CD14-positive monocyte (primary cell): ENCODE measurements around the gene WRNIP1. TPM values are rescaled to one million over a fixed set of nuclear protein-coding genes. Genes with fewer than 3 reads are reported as not detected.

ENCODE experiments used
- DNase-seq, 3 donors: peaks; one replicate each; pipeline ENCODE4 v3.0.0-alpha.2; 2011 to 2022
- H2AFZ ChIP-seq: 2 replicates; pipeline ENCODE4 v1.6.0; 2012; ENCODE audit warnings: mild to moderate bottlenecking, low read depth, low read length, inconsistent platforms; ENCODE audit not compliant: insufficient read depth, poor library complexity, severe bottlenecking
- H3K27ac ChIP-seq, 2 donors: 1 replicate in 1 of 2; 2 replicates in 1 of 2; pipeline ENCODE4 v1.5.1; 2012 to 2013; ENCODE audit warnings: low read length in 2 of 2, control low read depth in 1 of 2, inconsistent platforms in 1 of 2, low read depth in 1 of 2, mild to moderate bottlenecking in 1 of 2
- H3K27me3 ChIP-seq, 2 donors: one replicate each; pipeline versions ENCODE4 v1.6.0 to v1.6.1; 2011 to 2013; ENCODE audit warnings: low read length in 2 of 2; ENCODE audit not compliant: control insufficient read depth in 2 of 2, insufficient read depth in 2 of 2
- H3K36me3 ChIP-seq, 2 donors: replicated peaks in 1 of 2; 1 replicate in 1 of 2; 2 replicates in 1 of 2; pipeline versions ENCODE4 v1.5.1 to v1.6.1; 2012 to 2013; ENCODE audit warnings: low read length in 2 of 2, control low read depth in 1 of 2, inconsistent platforms in 1 of 2, mild to moderate bottlenecking in 1 of 2; ENCODE audit not compliant: insufficient read depth in 2 of 2, control insufficient read depth in 1 of 2
- H3K4me1 ChIP-seq, 2 donors: 1 replicate in 1 of 2; 2 replicates in 1 of 2; pipeline versions ENCODE4 v1.5.1 to v1.6.1; 2012 to 2013; ENCODE audit warnings: low read length in 2 of 2, control low read depth in 1 of 2, inconsistent platforms in 1 of 2, mild to moderate bottlenecking in 1 of 2, moderate library complexity in 1 of 2; ENCODE audit not compliant: insufficient read depth in 2 of 2, control insufficient read depth in 1 of 2
- H3K4me2 ChIP-seq: replicated peaks from 2 replicates; pipeline ENCODE3; 2012; ENCODE audit warnings: low read length, moderate library complexity, mild to moderate bottlenecking; ENCODE audit not compliant: poor library complexity, severe bottlenecking; ENCODE audit errors: extremely low read depth
- H3K4me3 ChIP-seq, 3 experiments: fragments of 200-600 bp in 1 of 3; sonication (generic) in 1 of 3; replicated peaks in 1 of 3; 1 replicate in 2 of 3; 2 replicates in 1 of 3; pipeline ENCODE4 v1.5.1; 2011 to 2013; ENCODE audit warnings: low read length in 3 of 3, mild to moderate bottlenecking in 3 of 3, control low read depth in 2 of 3, low read depth in 2 of 3, inconsistent platforms in 1 of 3, moderate library complexity in 1 of 3
- H3K79me2 ChIP-seq: 2 replicates; pipeline ENCODE4 v1.6.0; 2012; ENCODE audit warnings: mild to moderate bottlenecking, control low read depth, inconsistent platforms, low read length, moderate library complexity; ENCODE audit not compliant: insufficient read depth
- H3K9ac ChIP-seq: 2 replicates; pipeline ENCODE4 v1.6.0; 2017; ENCODE audit warnings: low read length, mild to moderate bottlenecking; ENCODE audit not compliant: insufficient read depth, poor library complexity, severe bottlenecking
- H3K9me3 ChIP-seq, 2 donors: replicated peaks in 1 of 2; 1 replicate in 1 of 2; 2 replicates in 1 of 2; pipeline versions ENCODE4 v1.5.1 to v1.6.1; 2012 to 2013; ENCODE audit warnings: low read length in 2 of 2, control low read depth in 1 of 2; ENCODE audit not compliant: control insufficient read depth in 1 of 2, insufficient read depth in 1 of 2
- H4K20me1 ChIP-seq: 2 replicates; pipeline ENCODE4 v1.6.0; 2012; ENCODE audit warnings: mild to moderate bottlenecking, low read length, control low read depth, moderate library complexity; ENCODE audit not compliant: insufficient read depth
- H3K27ac Mint-ChIP-seq, 7 donors: one replicate each; pipeline ENCODE4 v1.8.0; 2020; ENCODE audit warnings: mild to moderate bottlenecking in 7 of 7, mixed read lengths in 7 of 7, moderate library complexity in 6 of 7, inconsistent platforms in 2 of 7
- H3K27me3 Mint-ChIP-seq, 3 donors: one replicate each; pipeline ENCODE4 v1.8.0; 2021 to 2022; ENCODE audit warnings: low read depth in 3 of 3, mild to moderate bottlenecking in 3 of 3, mixed read lengths in 3 of 3, moderate library complexity in 3 of 3, inconsistent platforms in 1 of 3
- H3K36me3 Mint-ChIP-seq, 2 donors: one replicate each; pipeline ENCODE4 v1.8.0; 2020; ENCODE audit warnings: mixed read lengths in 2 of 2, inconsistent platforms in 1 of 2, mild to moderate bottlenecking in 1 of 2
- H3K4me1 Mint-ChIP-seq: one replicate; pipeline ENCODE4 v1.8.0; 2020; ENCODE audit warnings: mild to moderate bottlenecking, mixed read lengths
- H3K4me3 Mint-ChIP-seq, 2 donors: one replicate each; pipeline ENCODE4 v1.8.0; 2020; ENCODE audit warnings: mild to moderate bottlenecking in 2 of 2, mixed read lengths in 2 of 2, moderate library complexity in 1 of 2
- H3K9me3 Mint-ChIP-seq, 7 donors: one replicate each; pipeline ENCODE4 v1.8.0; 2020 to 2022; ENCODE audit warnings: mixed read lengths in 7 of 7, mild to moderate bottlenecking in 6 of 7, moderate library complexity in 6 of 7, inconsistent platforms in 2 of 7
- CTCF ChIP-seq: fragments of 200-600 bp; IDR thresholded peaks from one replicate; pipeline ENCODE4 v1.8.0; 2022; ENCODE audit warnings: antibody characterized with exemption, mild to moderate bottlenecking
- WGBS: methylation state at CpG from one replicate; pipeline ENCODE4 v1.1.5; 2013; ENCODE audit warnings: missing lambda C conversion rate; ENCODE audit not compliant: insufficient coverage; 5-methylcytosine and 5-hydroxymethylcytosine counted together
- intact Hi-C, 2 donors: fragments of 100-400 bp; cut with micrococcal nuclease; formaldehyde crosslinking; loops; one replicate each; pipeline versions ENCODE4 v1.15.0 to v1.15.1; 2023
- polyA plus RNA-seq, 3 donors: library from polyadenylated mRNA; depleted of rRNA in 1 of 3; unstranded in 2 of 3; stranded (reverse) in 1 of 3; fragments of 300-500 nt in 2 of 3; fragments of >200 nt in 1 of 3; fragmentation: Illumina TruSeq in 2 of 3; gene quantifications; 1 replicate in 2 of 3; 2 replicates in 1 of 3; pipeline ENCODE4 v1.2.3, GENCODE V29; 2012 to 2021

WRNIP1 gene
- polyA plus RNA-seq, 3 donors = 17.5 to 25.8 (median 17.8) TPM

GRCh38 chr6:2827142-2827541 lies 61.9 kb downstream of the WRNIP1 start:
- Histone ChIP-seq H3K27ac (no peak overlapping the region), H3K36me3 (peaks cover 7 to 19% of the 10 kb centered on the region in 2 donors), H4K20me1 (peaks cover 11% of the 10 kb centered on the region), H3K4me1 (no peaks in the 10 kb centered on the region), H3K79me2 (no peaks in the 10 kb centered on the region), H2AFZ (no peak overlapping the region), H3K4me3 (no peak overlapping the region), H3K27me3 (no peaks in the 10 kb centered on the region), H3K4me2 (no peak overlapping the region), H3K9ac (no peak overlapping the region), H3K9me3 (peaks cover 0 to 4% of the 10 kb centered on the region in 2 donors)
- intact Hi-C loops = no loop called here
- Mint-ChIP-seq H3K9me3 (peaks cover 0 to 6% (median 4%) of the 10 kb centered on the region in 7 donors), H3K4me3 (no peak overlapping the region), H3K27ac (no peak overlapping the region), H3K27me3 (peaks cover 0 to 2% (median 0%) of the 10 kb centered on the region in 3 donors), H3K36me3 (peaks cover 22 to 28% of the 10 kb centered on the region in 2 donors), H3K4me1 (peaks cover 15% of the 10 kb centered on the region)
- 90% methylated on average over 3 of the region's 6 CpGs for WGBS
- no peak for TF ChIP-seq CTCF
- DNase-seq = no peak

GRCh38 chr6:2828629-2829028 lies 63.4 kb downstream of the WRNIP1 start:
- Histone ChIP-seq H3K27ac (peak overlapping the region in 1 of 2 donors; percentile 15), H3K4me1 (no peaks in the 10 kb centered on the region), H3K27me3 (no peaks in the 10 kb centered on the region), H3K9ac (no peak overlapping the region), H2AFZ (no peak overlapping the region), H3K36me3 (peaks cover 13 to 34% of the 10 kb centered on the region in 2 donors), H3K4me3 (no peak overlapping the region), H3K4me2 (no peak overlapping the region), H4K20me1 (peaks cover 26% of the 10 kb centered on the region), H3K79me2 (peaks cover 10% of the 10 kb centered on the region), H3K9me3 (peaks cover 0 to 4% of the 10 kb centered on the region in 2 donors)
- intact Hi-C loops = no loop called here
- Mint-ChIP-seq H3K36me3 (peaks cover 32 to 42% of the 10 kb centered on the region in 2 donors), H3K4me3 (no peak overlapping the region), H3K27ac (no peak overlapping the region), H3K4me1 (peaks cover 14% of the 10 kb centered on the region), H3K9me3 (peaks cover 0 to 6% (median 4%) of the 10 kb centered on the region in 7 donors), H3K27me3 (peaks cover 0 to 2% (median 0%) of the 10 kb centered on the region in 3 donors)
- no CpG with 5 or more reads among the region's 4 CpGs for WGBS
- no peak for DNase-seq
- TF ChIP-seq CTCF = no peak
